Sigmoid colon (tissue), 7 donors: ENCODE results near the gene PCDHB1. TPM values are rescaled to one million over a fixed set of nuclear protein-coding genes. Genes with fewer than 3 reads are reported as not detected.
"Not testable (repeated sequence)": the region's sequence is repeated elsewhere in the genome, so short reads cannot be mapped to it uniquely, and the experiment has no call there.

Experiments
- DNase-seq: peaks from one replicate; pipeline ENCODE4 v3.0.0-alpha.2; 2019
- H3K27ac ChIP-seq, 4 donors: fragments of 200-600 bp; sonication (generic); one replicate each; pipeline ENCODE4 v1.5.1; 2016 to 2019; ENCODE audit warnings: mild to moderate bottlenecking in 1 of 4
- H3K27me3 ChIP-seq, 3 donors: fragments of 200-600 bp; sonication (generic); one replicate each; pipeline ENCODE4 v1.5.1; 2019; ENCODE audit warnings: mild to moderate bottlenecking in 1 of 3
- H3K36me3 ChIP-seq, 4 donors: fragments of 200-600 bp; sonication (generic); one replicate each; pipeline ENCODE4 v1.5.1; 2016 to 2019
- H3K4me1 ChIP-seq, 4 donors: fragments of 200-600 bp; sonication (generic); one replicate each; pipeline ENCODE4 v1.5.1; 2017 to 2019
- H3K4me3 ChIP-seq, 4 donors: fragments of 200-600 bp; sonication (generic); one replicate each; pipeline ENCODE4 v1.5.1; 2017 to 2019; ENCODE audit warnings: mild to moderate bottlenecking in 2 of 4, moderate library complexity in 1 of 4
- H3K9me3 ChIP-seq, 4 donors: fragments of 200-600 bp in 3 of 4; sonication (generic) in 3 of 4; one replicate each; pipeline versions ENCODE4 v1.5.1 to v1.6.1; 2013 to 2019
- EP300 ChIP-seq, 4 donors: sonication (generic); formaldehyde crosslinking; IDR thresholded peaks; one replicate each; pipeline ENCODE4 v1.6.1; 2017; ENCODE audit warnings: antibody characterized with exemption in 4 of 4
- POLR2A ChIP-seq, 2 donors: fragments of 450-650 bp; IDR thresholded peaks; one replicate each; pipeline ENCODE4 v1.6.1; 2016; ENCODE audit warnings: antibody characterized with exemption in 2 of 2, mild to moderate bottlenecking in 2 of 2, moderate library complexity in 2 of 2
- POLR2AphosphoS5 ChIP-seq, 4 donors: sonication (generic); formaldehyde crosslinking; IDR thresholded peaks; one replicate each; pipeline ENCODE4 v1.6.1; 2017; ENCODE audit warnings: antibody characterized with exemption in 4 of 4
- WGBS, 2 donors: extraction: QIAGEN DNeasy Blood & Tissue Kit; methylation state at CpG; one replicate each; pipeline ENCODE4 v1.1.7; 2013; 5-methylcytosine and 5-hydroxymethylcytosine counted together
- intact Hi-C: fragments of 100-400 bp; cut with DNase I; formaldehyde crosslinking; loops from one replicate; pipeline ENCODE4 v1.15.1; 2023
- polyA plus RNA-seq, 3 donors: library from polyadenylated mRNA; stranded (reverse); fragments of 200-250 nt; gene quantifications; one replicate each; pipeline ENCODE4 v1.2.3, GENCODE V29; 2013
- total RNA-seq, 4 donors: library from RNA; depleted of rRNA; stranded (reverse); fragments of >200 nt; gene quantifications; one replicate each; pipeline ENCODE4 v1.1.0, GENCODE V29; 2016
- TF ChIP-seq, protein P1 (sequence below), 4 experiments: fragments of 450-650 bp in 3 of 4; fragments of 200-600 bp in 1 of 4; IDR thresholded peaks; one replicate each; pipeline ENCODE4 v1.5.1; 2016 to 2019; ENCODE audit warnings: antibody characterized with exemption in 4 of 4, mild to moderate bottlenecking in 3 of 4, moderate library complexity in 2 of 4
- donor health status: healthy with polysubstance abuse.
- donor health status: Bipolar disorder and iron deficiency.
- donor health status: healthy.

The PCDHB1 gene
- total and polyA plus RNA-seq, 7 donors: under 0.01 to 0.36 (median 0.27) TPM; not detected in 2

DNA sequence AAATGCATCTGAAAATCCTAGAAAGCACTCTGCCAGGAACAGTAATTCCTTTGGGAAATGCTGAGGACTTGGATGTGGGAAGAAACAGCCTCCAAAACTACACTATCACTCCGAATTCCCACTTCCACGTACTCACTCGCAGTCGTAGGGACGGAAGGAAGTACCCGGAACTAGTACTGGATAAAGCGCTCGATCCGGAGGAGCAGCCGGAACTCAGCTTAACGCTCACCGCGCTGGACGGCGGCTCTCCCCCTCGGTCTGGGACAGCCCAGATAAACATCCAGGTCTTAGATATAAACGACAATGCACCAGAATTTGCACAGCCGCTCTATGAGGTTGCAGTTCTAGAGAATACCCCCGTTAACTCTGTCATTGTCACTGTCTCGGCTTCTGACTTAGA, 49.9 kb downstream of the PCDHB1 start:
- no peak for DNase-seq
- H3K27ac ChIP-seq: no peak overlapping the region

DNA sequence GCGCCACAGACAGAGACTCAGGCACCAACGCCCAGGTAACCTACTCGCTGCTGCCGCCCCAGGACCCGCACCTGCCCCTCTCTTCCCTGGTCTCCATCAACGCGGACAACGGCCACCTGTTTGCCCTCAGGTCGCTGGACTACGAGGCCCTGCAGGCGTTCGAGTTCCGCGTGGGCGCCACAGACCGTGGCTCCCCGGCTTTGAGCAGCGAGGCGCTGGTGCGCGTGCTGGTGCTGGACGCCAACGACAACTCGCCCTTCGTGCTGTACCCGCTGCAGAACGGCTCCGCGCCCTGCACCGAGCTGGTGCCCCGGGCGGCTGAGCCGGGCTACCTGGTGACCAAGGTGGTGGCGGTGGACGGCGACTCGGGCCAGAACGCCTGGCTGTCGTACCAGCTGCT, 50.9 kb downstream of the PCDHB1 start:
- H3K27ac ChIP-seq, H3K4me3 ChIP-seq, DNase-seq, intact Hi-C loops, H3K36me3 ChIP-seq, H3K4me1 ChIP-seq: not testable (repeated sequence)
- peaks cover 0 to 30% (median 0%) of the 10 kb centered on the region in 3 donors for H3K27me3 ChIP-seq
- H3K9me3 ChIP-seq: peaks cover 0 to 23% (median 16%) of the 10 kb centered on the region in 4 donors
- 52 to 79% methylated on average over 39 of the region's 39 CpGs for WGBS, 2 donors

More for the DNA sequence above, 49.9 kb downstream of the PCDHB1 start:
- peak overlapping the region in 2 of 4 donors; percentile 24 to 34 for H3K4me3 ChIP-seq
- peaks cover 0 to 25% (median 17%) of the 10 kb centered on the region in 4 donors for H3K9me3 ChIP-seq
- no peak for TF ChIP-seq POLR2A (IDR thresholded peaks at IDR 0.05)
- TF ChIP-seq, protein P1, sequence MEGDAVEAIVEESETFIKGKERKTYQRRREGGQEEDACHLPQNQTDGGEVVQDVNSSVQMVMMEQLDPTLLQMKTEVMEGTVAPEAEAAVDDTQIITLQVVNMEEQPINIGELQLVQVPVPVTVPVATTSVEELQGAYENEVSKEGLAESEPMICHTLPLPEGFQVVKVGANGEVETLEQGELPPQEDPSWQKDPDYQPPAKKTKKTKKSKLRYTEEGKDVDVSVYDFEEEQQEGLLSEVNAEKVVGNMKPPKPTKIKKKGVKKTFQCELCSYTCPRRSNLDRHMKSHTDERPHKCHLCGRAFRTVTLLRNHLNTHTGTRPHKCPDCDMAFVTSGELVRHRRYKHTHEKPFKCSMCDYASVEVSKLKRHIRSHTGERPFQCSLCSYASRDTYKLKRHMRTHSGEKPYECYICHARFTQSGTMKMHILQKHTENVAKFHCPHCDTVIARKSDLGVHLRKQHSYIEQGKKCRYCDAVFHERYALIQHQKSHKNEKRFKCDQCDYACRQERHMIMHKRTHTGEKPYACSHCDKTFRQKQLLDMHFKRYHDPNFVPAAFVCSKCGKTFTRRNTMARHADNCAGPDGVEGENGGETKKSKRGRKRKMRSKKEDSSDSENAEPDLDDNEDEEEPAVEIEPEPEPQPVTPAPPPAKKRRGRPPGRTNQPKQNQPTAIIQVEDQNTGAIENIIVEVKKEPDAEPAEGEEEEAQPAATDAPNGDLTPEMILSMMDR (IDR thresholded peaks at IDR 0.05): no peak
- TF ChIP-seq EP300 (IDR thresholded peaks at IDR 0.05): no peak
- no peak for TF ChIP-seq POLR2AphosphoS5 (IDR thresholded peaks at IDR 0.05)
- intact Hi-C loops: no loop called here
- H3K36me3 ChIP-seq: no peaks in the 10 kb centered on the region
- WGBS, 2 donors: 46 to 67% methylated on average over 20 of the region's 20 CpGs
- H3K4me1 ChIP-seq: no peaks in the 10 kb centered on the region
- H3K27me3 ChIP-seq: peaks cover 0 to 30% (median 0%) of the 10 kb centered on the region in 3 donors

DNA sequence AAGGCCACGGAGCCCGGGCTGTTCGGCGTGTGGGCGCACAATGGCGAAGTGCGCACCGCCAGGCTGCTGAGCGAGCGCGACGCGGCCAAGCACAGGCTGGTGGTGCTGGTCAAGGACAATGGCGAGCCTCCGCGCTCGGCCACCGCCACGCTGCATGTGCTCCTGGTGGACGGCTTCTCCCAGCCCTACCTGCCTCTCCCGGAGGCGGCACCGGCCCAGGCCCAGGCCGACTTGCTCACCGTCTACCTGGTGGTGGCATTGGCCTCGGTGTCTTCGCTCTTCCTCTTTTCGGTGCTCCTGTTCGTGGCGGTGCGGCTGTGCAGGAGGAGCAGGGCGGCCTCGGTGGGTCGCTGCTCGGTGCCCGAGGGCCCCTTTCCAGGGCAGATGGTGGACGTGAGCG, 51.3 kb downstream of the PCDHB1 start:
- H3K27ac ChIP-seq, intact Hi-C loops, H3K4me3 ChIP-seq, H3K4me1 ChIP-seq, H3K36me3 ChIP-seq, DNase-seq: not testable (repeated sequence)
- peaks cover 0 to 29% (median 0%) of the 10 kb centered on the region in 3 donors for H3K27me3 ChIP-seq
- 46 to 79% methylated on average over 33 to 36 of the region's 38 CpGs for WGBS, 2 donors
- H3K9me3 ChIP-seq: peaks cover 0 to 23% (median 16%) of the 10 kb centered on the region in 4 donors

DNA sequence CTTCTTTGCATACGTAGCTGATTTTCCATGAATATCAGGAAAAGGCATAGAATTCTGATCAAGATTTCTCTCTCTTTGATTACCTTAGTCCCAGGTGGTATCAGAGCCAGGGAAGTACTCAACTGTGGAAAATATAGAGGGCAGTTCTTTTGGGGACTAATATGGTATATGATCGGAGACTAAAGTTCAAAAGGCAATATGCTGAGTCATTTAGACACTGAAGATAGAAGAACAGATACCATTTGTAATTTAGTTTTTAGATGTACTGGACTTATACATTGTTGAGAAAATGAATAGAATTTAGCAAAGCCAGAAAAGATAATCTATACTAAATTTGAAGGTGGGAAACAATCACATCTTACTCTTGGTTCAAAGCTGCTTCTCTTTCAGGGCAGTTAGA, 54.2 kb downstream of the PCDHB1 start:
- Histone ChIP-seq H3K9me3 (peaks cover 0 to 22% (median 12%) of the 10 kb centered on the region in 4 donors), H3K27ac (no peak overlapping the region), H3K4me3 (no peak overlapping the region), H3K36me3 (no peaks in the 10 kb centered on the region), H3K4me1 (no peaks in the 10 kb centered on the region), H3K27me3 (peaks cover 0 to 21% (median 0%) of the 10 kb centered on the region in 3 donors)
- 69 to 93% methylated on average over 2 of the region's 2 CpGs for WGBS, 2 donors
- intact Hi-C loops: no loop called here
- TF ChIP-seq, protein P1 (IDR thresholded peaks at IDR 0.05): no peak
- TF ChIP-seq POLR2AphosphoS5 (IDR thresholded peaks at IDR 0.05) (no peak), EP300 (IDR thresholded peaks at IDR 0.05) (no peak), POLR2A (IDR thresholded peaks at IDR 0.05) (no peak)
- no peak for DNase-seq

Other genes starting within 250 kb of the PCDHB1 start
- gene PCDHA4, start 244.3 kb upstream of the PCDHB1 start, total RNA-seq: 1 to 10 TPM; 1.1 to 1.2 (median 1.1) TPM
- under 1 TPM in 1 of 3 donors, not detected in 2; 0.38 TPM for gene PCDHA4, start 244.3 kb upstream of the PCDHB1 start, polyA plus RNA-seq
- 1 to 10 TPM in 1 of 4 donors, under 1 TPM in 3; 0.14 to 1.7 (median 0.43) TPM for gene PCDHA5, start 229.8 kb upstream of the PCDHB1 start, total RNA-seq
- under 1 TPM in 1 of 3 donors, not detected in 2; 0.09 TPM for gene PCDHA5, start 229.8 kb upstream of the PCDHB1 start, polyA plus RNA-seq
- 1 to 10 TPM in 2 of 4 donors, under 1 TPM in 2; 0.49 to 2.2 (median 0.90) TPM for gene PCDHA6, start 223.4 kb upstream of the PCDHB1 start, total RNA-seq
- gene PCDHA6, start 223.4 kb upstream of the PCDHB1 start, polyA plus RNA-seq: under 1 TPM in 1 of 3 donors, not detected in 2; 0.16 TPM
- gene PCDHA7, start 217.1 kb upstream of the PCDHB1 start, total RNA-seq: under 1 TPM; 0.14 to 0.82 (median 0.46) TPM
- under 1 TPM in 1 of 3 donors, not detected in 2; 0.16 TPM for gene PCDHA7, start 217.1 kb upstream of the PCDHB1 start, polyA plus RNA-seq
- under 1 TPM in 1 of 4 donors, not detected in 3; 0.49 TPM for gene PCDHA8, start 210.2 kb upstream of the PCDHB1 start, total RNA-seq
- gene PCDHA8, start 210.2 kb upstream of the PCDHB1 start, polyA plus RNA-seq: not detected
- 1 to 10 TPM in 1 of 4 donors, under 1 TPM in 3; 0.66 to 1.4 (median 0.70) TPM for gene PCDHA9, start 203.0 kb upstream of the PCDHB1 start, total RNA-seq
- gene PCDHA9, start 203.0 kb upstream of the PCDHB1 start, polyA plus RNA-seq: under 1 TPM in 1 of 3 donors, not detected in 2; 0.01 TPM
- 1 to 10 TPM in 1 of 4 donors, under 1 TPM in 3; 0.27 to 2.5 (median 0.69) TPM for gene PCDHA10, start 195.5 kb upstream of the PCDHB1 start, total RNA-seq
- gene PCDHA10, start 195.5 kb upstream of the PCDHB1 start, polyA plus RNA-seq: under 1 TPM in 1 of 3 donors, not detected in 2; 0.03 TPM
- under 1 TPM; 0.16 to 0.71 (median 0.48) TPM for gene PCDHA11, start 182.4 kb upstream of the PCDHB1 start, total RNA-seq
- under 1 TPM in 1 of 3 donors, not detected in 2; 0.07 TPM for gene PCDHA11, start 182.4 kb upstream of the PCDHB1 start, polyA plus RNA-seq
- gene PCDHA12, start 176.1 kb upstream of the PCDHB1 start, total RNA-seq: under 1 TPM in 3 of 4 donors, not detected in 1; 0.49 to 0.71 (median 0.54) TPM
- under 1 TPM in 1 of 3 donors, not detected in 2; 0.06 TPM for gene PCDHA12, start 176.1 kb upstream of the PCDHB1 start, polyA plus RNA-seq
- gene PCDHA13, start 169.2 kb upstream of the PCDHB1 start, total RNA-seq: 1 to 10 TPM in 1 of 4 donors, under 1 TPM in 3; 0.36 to 1.4 (median 0.60) TPM
- under 1 TPM in 1 of 3 donors, not detected in 2; 0.10 TPM for gene PCDHA13, start 169.2 kb upstream of the PCDHB1 start, polyA plus RNA-seq
- gene PCDHAC1, start 125.1 kb upstream of the PCDHB1 start, total RNA-seq: 1 to 10 TPM in 1 of 4 donors, under 1 TPM in 3; 0.54 to 1.7 (median 0.77) TPM
- under 1 TPM in 1 of 3 donors, not detected in 2; 0.34 TPM for gene PCDHAC1, start 125.1 kb upstream of the PCDHB1 start, polyA plus RNA-seq
- gene PCDHAC2, start 84.9 kb upstream of the PCDHB1 start, total RNA-seq: 1 to 10 TPM; 1.3 to 3.0 (median 2.2) TPM
- gene PCDHAC2, start 84.9 kb upstream of the PCDHB1 start, polyA plus RNA-seq: under 1 TPM in 1 of 3 donors, not detected in 2; 0.66 TPM
- 1 to 10 TPM; 2.2 to 5.7 (median 2.9) TPM for gene PCDHB2, start 43.2 kb downstream of the PCDHB1 start, total RNA-seq
- under 1 TPM; under 0.01 to 0.67 (median 0.23) TPM for gene PCDHB2, start 43.2 kb downstream of the PCDHB1 start, polyA plus RNA-seq
- 1 to 10 TPM; 1.7 to 4.9 (median 1.8) TPM for gene PCDHB3, start 49.1 kb downstream of the PCDHB1 start, total RNA-seq
- gene PCDHB3, start 49.1 kb downstream of the PCDHB1 start, polyA plus RNA-seq: under 1 TPM in 1 of 3 donors, not detected in 2; 0.23 TPM
- 1 to 10 TPM; 3.9 to 5.3 (median 4.5) TPM for gene PCDHB4, start 70.4 kb downstream of the PCDHB1 start, total RNA-seq
- gene PCDHB4, start 70.4 kb downstream of the PCDHB1 start, polyA plus RNA-seq: under 1 TPM; 0.23 to 0.60 (median 0.57) TPM
- 1 to 10 TPM; 3.1 to 6.5 (median 4.7) TPM for gene PCDHB5, start 83.8 kb downstream of the PCDHB1 start, total RNA-seq
- under 1 TPM in 2 of 3 donors, not detected in 1; under 0.01 to 0.51 TPM for gene PCDHB5, start 83.8 kb downstream of the PCDHB1 start, polyA plus RNA-seq
- gene PCDHB6, start 98.7 kb downstream of the PCDHB1 start, total RNA-seq: 1 to 10 TPM in 3 of 4 donors, under 1 TPM in 1; 0.71 to 2.3 (median 1.4) TPM
- under 1 TPM in 1 of 3 donors, not detected in 2; 0.12 TPM for gene PCDHB6, start 98.7 kb downstream of the PCDHB1 start, polyA plus RNA-seq
- 1 to 10 TPM; 1.4 to 5.3 (median 2.5) TPM for gene PCDHB7, start 121.3 kb downstream of the PCDHB1 start, total RNA-seq
- under 1 TPM in 1 of 3 donors, not detected in 2; 0.28 TPM for gene PCDHB7, start 121.3 kb downstream of the PCDHB1 start, polyA plus RNA-seq
- gene PCDHB8, start 126.4 kb downstream of the PCDHB1 start, total RNA-seq: 1 to 10 TPM in 2 of 4 donors, under 1 TPM in 2; 0.71 to 2.3 (median 1.4) TPM
- gene PCDHB8, start 126.4 kb downstream of the PCDHB1 start, polyA plus RNA-seq: under 1 TPM in 1 of 3 donors, not detected in 2; 0.19 TPM
- 1 to 10 TPM; 3.6 to 6.3 (median 4.8) TPM for gene PCDHB16, start 131.0 kb downstream of the PCDHB1 start, total RNA-seq
- gene PCDHB16, start 131.0 kb downstream of the PCDHB1 start, polyA plus RNA-seq: under 1 TPM in 1 of 3 donors, not detected in 2; 0.29 TPM
- 1 to 10 TPM; 2.1 to 6.2 (median 5.1) TPM for gene PCDHB9, start 135.8 kb downstream of the PCDHB1 start, total RNA-seq
- gene PCDHB9, start 135.8 kb downstream of the PCDHB1 start, polyA plus RNA-seq: under 1 TPM in 2 of 3 donors, not detected in 1; under 0.01 to 0.26 TPM
- 1 to 10 TPM; 3.9 to 6.2 (median 4.9) TPM for gene PCDHB10, start 141.0 kb downstream of the PCDHB1 start, total RNA-seq
- under 1 TPM in 2 of 3 donors, not detected in 1; 0.60 to 0.80 TPM for gene PCDHB10, start 141.0 kb downstream of the PCDHB1 start, polyA plus RNA-seq
- 1 to 10 TPM; 1.8 to 5.0 (median 3.6) TPM for gene PCDHB11, start 148.3 kb downstream of the PCDHB1 start, total RNA-seq
- gene PCDHB11, start 148.3 kb downstream of the PCDHB1 start, polyA plus RNA-seq: under 1 TPM in 1 of 3 donors, not detected in 2; 0.34 TPM
- gene PCDHB12, start 157.3 kb downstream of the PCDHB1 start, total RNA-seq: 10 to 100 TPM in 1 of 4 donors, 1 to 10 TPM in 3; 4.3 to 10.2 (median 5.7) TPM
- under 1 TPM in 2 of 3 donors, not detected in 1; 0.34 to 0.60 TPM for gene PCDHB12, start 157.3 kb downstream of the PCDHB1 start, polyA plus RNA-seq
- gene PCDHB13, start 162.5 kb downstream of the PCDHB1 start, total RNA-seq: 1 to 10 TPM; 3.3 to 7.8 (median 6.1) TPM
- gene PCDHB13, start 162.5 kb downstream of the PCDHB1 start, polyA plus RNA-seq: under 1 TPM in 2 of 3 donors, not detected in 1; 0.23 to 0.52 TPM
- gene PCDHB14, start 172.0 kb downstream of the PCDHB1 start, total RNA-seq: 10 to 100 TPM in 1 of 4 donors, 1 to 10 TPM in 3; 6.3 to 10.5 (median 8.3) TPM
- 1 to 10 TPM in 1 of 3 donors, not detected in 2; 1.0 TPM for gene PCDHB14, start 172.0 kb downstream of the PCDHB1 start, polyA plus RNA-seq
- 1 to 10 TPM; 2.9 to 7.3 (median 5.4) TPM for gene PCDHB15, start 194.0 kb downstream of the PCDHB1 start, total RNA-seq
- under 1 TPM in 2 of 3 donors, not detected in 1; 0.23 to 0.93 TPM for gene PCDHB15, start 194.0 kb downstream of the PCDHB1 start, polyA plus RNA-seq